Psoas muscle (tissue), 8 donors: ENCODE results near the gene CDS1. TPM values are rescaled to one million over a fixed set of nuclear protein-coding genes. Genes with fewer than 3 reads are reported as not detected.

Experiments
- ATAC-seq, 4 donors: fragments of 200-7000 bp; cut with Tn5 transposase; one replicate each; pipeline ENCODE4 v1.9.1; 2020; ENCODE audit warnings: moderate library complexity in 3 of 4, mild to moderate bottlenecking in 2 of 4
- DNase-seq, 2 donors: peaks; one replicate each; pipeline ENCODE4 v3.0.0-alpha.2; 2020
- H3K27ac ChIP-seq: fragments of 200-600 bp; one replicate; pipeline ENCODE4 v1.8.0; 2022
- H3K27me3 ChIP-seq, 3 donors: fragments of 200-600 bp in 1 of 3; one replicate each; pipeline versions ENCODE4 v1.6.1 to v1.8.0; 2013 to 2022; ENCODE audit warnings: low read length in 2 of 3, mild to moderate bottlenecking in 2 of 3, moderate library complexity in 1 of 3; ENCODE audit not compliant: insufficient read depth in 3 of 3
- H3K36me3 ChIP-seq, 2 donors: fragments of 200-600 bp in 1 of 2; one replicate each; pipeline versions ENCODE4 v1.6.1 to v1.8.0; 2013 to 2022; ENCODE audit warnings: low read depth in 1 of 2, mild to moderate bottlenecking in 1 of 2, moderate library complexity in 1 of 2; ENCODE audit not compliant: insufficient read depth in 1 of 2
- H3K4me1 ChIP-seq: fragments of 200-600 bp; one replicate; pipeline ENCODE4 v1.8.0; 2022
- H3K4me3 ChIP-seq: fragments of 200-600 bp; one replicate; pipeline ENCODE4 v1.8.0; 2022; ENCODE audit warnings: mild to moderate bottlenecking
- H3K9me3 ChIP-seq: fragments of 200-600 bp; one replicate; pipeline ENCODE4 v1.8.0; 2022
- CTCF ChIP-seq: fragments of 200-600 bp; IDR thresholded peaks from one replicate; pipeline ENCODE4 v1.8.0; 2022; ENCODE audit warnings: antibody characterized with exemption
- WGBS, 3 donors: extraction: QIAGEN DNeasy Blood & Tissue Kit; methylation state at CpG; one replicate each; pipeline versions ENCODE4 v1.1.6 to v1.1.7; 2013; 5-methylcytosine and 5-hydroxymethylcytosine counted together
- intact Hi-C, 2 donors: fragments of 100-400 bp; cut with DNase I; formaldehyde crosslinking; loops; one replicate each; pipeline versions ENCODE4 v1.11.0 to v1.14.2; 2022
- polyA plus RNA-seq, 3 donors: library from polyadenylated mRNA; stranded (reverse); fragments of 200-250 nt; gene quantifications; one replicate each; pipeline ENCODE4 v1.2.3, GENCODE V29; 2013
- total RNA-seq, 4 donors: library from RNA; stranded (reverse); fragmentation: NEBNext Ultra II Directional in 2 of 4; extraction: Animal tissue kit (Norgen Biotek cat#: 25700) in 2 of 4; gene quantifications; one replicate each; pipeline versions ENCODE4 v1.2.1 to v1.2.4, GENCODE V29; 2021 to 2023
- donor health status: healthy with polysubstance abuse.
- donor health status: DM: no; HTN: no; CAD: no; lungs with moderate emphysema.
- donor health status: Bipolar disorder and iron deficiency.
- donor health status: healthy.
- donor health status: DM: yes; HTN: yes; CAD: no.
- donor health status: DM: no; HTN: no; CAD: no.
- donor health status: DM: no; HTN: no; CAD: no.
- donor health status: DM: yes; HTN: yes; CAD: no.

Gene CDS1
- total and polyA plus RNA-seq, 7 donors = 0.03 to 0.37 (median 0.04) TPM; not detected in 1

- Histone ChIP-seq H3K27me3 (no peaks in the 10 kb centered on the region), H3K9me3 (no peaks in the 10 kb centered on the region), H3K4me1 (peaks cover 15% of the 10 kb centered on the region), H3K27ac (peak overlapping the region; percentile 58), H3K36me3 (peaks cover 6 to 94% of the 10 kb centered on the region in 2 donors), H3K4me3 (no peak overlapping the region)
- 93 to 96% (median 96%) methylated on average over 7 of the region's 7 CpGs for WGBS, 3 donors
- ATAC-seq (no peak), DNase-seq (no peak)
- intact Hi-C loops = no loop called here
- no peak for TF ChIP-seq CTCF
Measured at GRCh38 chr4:84690481-84690880, 107.6 kb downstream of the CDS1 start.

GRCh38 chr4:84691170-84691691 is 108.3 kb downstream of the CDS1 start:
- Histone ChIP-seq H3K9me3 (no peaks in the 10 kb centered on the region), H3K4me1 (peaks cover 15% of the 10 kb centered on the region), H3K27ac (peak overlapping the region; percentile 58), H3K27me3 (no peaks in the 10 kb centered on the region), H3K4me3 (no peak overlapping the region), H3K36me3 (peaks cover 6 to 94% of the 10 kb centered on the region in 2 donors)
- 48 to 88% (median 48%) methylated on average over 1 of the region's 1 CpG for WGBS, 3 donors
- ATAC-seq = peak; percentile 83 to 93 (median 90)
- intact Hi-C loops = no loop called here
- no peak for DNase-seq
- TF ChIP-seq CTCF = no peak

GRCh38 chr4:84691800-84692199 is 108.9 kb downstream of the CDS1 start:
- Histone ChIP-seq H3K36me3 (peaks cover 3 to 94% of the 10 kb centered on the region in 2 donors), H3K27ac (peak overlapping the region; percentile 58), H3K4me1 (peaks cover 15% of the 10 kb centered on the region), H3K4me3 (no peak overlapping the region), H3K9me3 (no peaks in the 10 kb centered on the region), H3K27me3 (no peaks in the 10 kb centered on the region)
- DNase-seq (no peak), ATAC-seq (no peak)
- WGBS, 3 donors = 97 to 100% (median 99%) methylated on average over 1 of the region's 1 CpG
- intact Hi-C loops = no loop called here
- TF ChIP-seq CTCF = no peak

- Histone ChIP-seq H3K4me1 (no peaks in the 10 kb centered on the region), H3K36me3 (peaks cover 0 to 96% of the 10 kb centered on the region in 2 donors), H3K4me3 (no peak overlapping the region), H3K9me3 (no peaks in the 10 kb centered on the region), H3K27ac (no peak overlapping the region), H3K27me3 (no peaks in the 10 kb centered on the region)
- intact Hi-C loops = no loop called here
- no peak for TF ChIP-seq CTCF
- ATAC-seq = no peak
- WGBS, 3 donors = 95 to 98% (median 96%) methylated on average over 2 of the region's 2 CpGs
- no peak for DNase-seq
Measured at GRCh38 chr4:84697159-84697558, 114.2 kb downstream of the CDS1 start.

GRCh38 chr4:84697615-84698201 is 114.8 kb downstream of the CDS1 start:
- DNase-seq (no peak), ATAC-seq (no peak)
- no peak overlapping the region for H3K27ac ChIP-seq
- peaks cover 0 to 96% of the 10 kb centered on the region in 2 donors for H3K36me3 ChIP-seq
- WGBS, 3 donors = 92 to 95% (median 92%) methylated on average over 4 of the region's 4 CpGs
- no peak for TF ChIP-seq CTCF
- H3K4me1 ChIP-seq = no peaks in the 10 kb centered on the region
- H3K4me3 ChIP-seq = no peak overlapping the region
- H3K27me3 ChIP-seq = no peaks in the 10 kb centered on the region
- intact Hi-C loops = no loop called here
- H3K9me3 ChIP-seq = no peaks in the 10 kb centered on the region
